Omental fat pad (tissue), 4 donors: ENCODE results near the gene INPP5D. TPM values are rescaled to one million over a fixed set of nuclear protein-coding genes. Genes with fewer than 3 reads are reported as not detected.

ENCODE experiments used
- ATAC-seq: fragments of 150-250 bp; one replicate; pipeline ENCODE4 v1.9.1; 2016; ENCODE audit warnings: mild to moderate bottlenecking, moderate library complexity; ENCODE audit not compliant: low FRiP score
- DNase-seq: peaks from one replicate; pipeline ENCODE4 v3.0.0-alpha.2; 2019; ENCODE audit warnings: low spot score
- total RNA-seq, 4 donors: library from RNA; depleted of rRNA; stranded (reverse); fragments of >200 nt; gene quantifications; one replicate each; pipeline ENCODE4 v1.1.0, GENCODE V29; 2016
- TF ChIP-seq, protein P1 (sequence below), 3 donors: fragments of 450-650 bp; IDR thresholded peaks; one replicate each; pipeline ENCODE4 v1.5.1; 2016 to 2017; ENCODE audit warnings: antibody characterized with exemption in 3 of 3, mild to moderate bottlenecking in 3 of 3, moderate library complexity in 2 of 3

INPP5D gene
- total RNA-seq, 4 donors from 2014 or later = 17.9 to 55.8 (median 27.6) TPM

DNA sequence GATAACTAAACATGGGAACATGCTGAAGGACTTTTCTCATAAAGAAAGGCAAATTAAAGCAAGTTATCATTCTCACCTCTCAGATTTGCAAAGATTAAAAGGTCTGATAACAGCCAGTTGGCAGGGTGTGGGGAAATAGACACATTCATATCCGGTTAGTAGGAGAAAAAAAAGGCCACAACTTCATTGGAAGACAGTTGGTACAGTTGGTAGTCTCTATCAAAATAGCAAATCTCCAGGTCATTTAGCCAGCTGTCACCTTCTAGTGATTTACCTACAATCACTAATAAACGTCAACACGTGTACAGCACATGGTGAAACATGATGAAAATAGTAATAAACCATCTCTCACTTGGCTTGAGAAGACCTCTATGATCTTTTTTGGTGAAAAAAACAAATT is 16.6 kb downstream of the INPP5D start:
- no peak for DNase-seq
- no peak for ATAC-seq
- TF ChIP-seq, protein P1, sequence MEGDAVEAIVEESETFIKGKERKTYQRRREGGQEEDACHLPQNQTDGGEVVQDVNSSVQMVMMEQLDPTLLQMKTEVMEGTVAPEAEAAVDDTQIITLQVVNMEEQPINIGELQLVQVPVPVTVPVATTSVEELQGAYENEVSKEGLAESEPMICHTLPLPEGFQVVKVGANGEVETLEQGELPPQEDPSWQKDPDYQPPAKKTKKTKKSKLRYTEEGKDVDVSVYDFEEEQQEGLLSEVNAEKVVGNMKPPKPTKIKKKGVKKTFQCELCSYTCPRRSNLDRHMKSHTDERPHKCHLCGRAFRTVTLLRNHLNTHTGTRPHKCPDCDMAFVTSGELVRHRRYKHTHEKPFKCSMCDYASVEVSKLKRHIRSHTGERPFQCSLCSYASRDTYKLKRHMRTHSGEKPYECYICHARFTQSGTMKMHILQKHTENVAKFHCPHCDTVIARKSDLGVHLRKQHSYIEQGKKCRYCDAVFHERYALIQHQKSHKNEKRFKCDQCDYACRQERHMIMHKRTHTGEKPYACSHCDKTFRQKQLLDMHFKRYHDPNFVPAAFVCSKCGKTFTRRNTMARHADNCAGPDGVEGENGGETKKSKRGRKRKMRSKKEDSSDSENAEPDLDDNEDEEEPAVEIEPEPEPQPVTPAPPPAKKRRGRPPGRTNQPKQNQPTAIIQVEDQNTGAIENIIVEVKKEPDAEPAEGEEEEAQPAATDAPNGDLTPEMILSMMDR (IDR thresholded peaks at IDR 0.05) = no peak

DNA sequence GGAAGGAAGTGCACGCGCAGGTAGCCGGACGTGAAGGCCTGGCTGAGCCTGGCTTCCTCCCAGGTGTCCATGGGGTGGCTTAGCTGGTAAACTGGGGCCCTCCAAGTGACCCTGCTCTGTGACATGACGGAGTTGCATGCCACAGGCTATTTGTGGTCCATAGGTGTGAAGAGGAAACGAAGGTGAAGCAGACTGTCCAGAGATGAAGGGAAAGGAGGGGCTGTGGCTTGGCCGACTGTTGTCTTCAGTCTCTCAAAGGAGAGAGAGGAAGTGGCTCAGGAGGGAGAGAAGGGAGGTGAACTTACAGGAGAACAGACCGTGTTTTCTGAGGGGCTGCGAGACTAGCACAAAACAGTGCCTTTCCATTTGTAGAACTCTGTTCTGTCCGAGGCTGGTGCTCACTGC is 19.3 kb downstream of the INPP5D start:
- no peak for ATAC-seq
- TF ChIP-seq, protein P1 (IDR thresholded peaks at IDR 0.05) = no peak
- no peak for DNase-seq

DNA sequence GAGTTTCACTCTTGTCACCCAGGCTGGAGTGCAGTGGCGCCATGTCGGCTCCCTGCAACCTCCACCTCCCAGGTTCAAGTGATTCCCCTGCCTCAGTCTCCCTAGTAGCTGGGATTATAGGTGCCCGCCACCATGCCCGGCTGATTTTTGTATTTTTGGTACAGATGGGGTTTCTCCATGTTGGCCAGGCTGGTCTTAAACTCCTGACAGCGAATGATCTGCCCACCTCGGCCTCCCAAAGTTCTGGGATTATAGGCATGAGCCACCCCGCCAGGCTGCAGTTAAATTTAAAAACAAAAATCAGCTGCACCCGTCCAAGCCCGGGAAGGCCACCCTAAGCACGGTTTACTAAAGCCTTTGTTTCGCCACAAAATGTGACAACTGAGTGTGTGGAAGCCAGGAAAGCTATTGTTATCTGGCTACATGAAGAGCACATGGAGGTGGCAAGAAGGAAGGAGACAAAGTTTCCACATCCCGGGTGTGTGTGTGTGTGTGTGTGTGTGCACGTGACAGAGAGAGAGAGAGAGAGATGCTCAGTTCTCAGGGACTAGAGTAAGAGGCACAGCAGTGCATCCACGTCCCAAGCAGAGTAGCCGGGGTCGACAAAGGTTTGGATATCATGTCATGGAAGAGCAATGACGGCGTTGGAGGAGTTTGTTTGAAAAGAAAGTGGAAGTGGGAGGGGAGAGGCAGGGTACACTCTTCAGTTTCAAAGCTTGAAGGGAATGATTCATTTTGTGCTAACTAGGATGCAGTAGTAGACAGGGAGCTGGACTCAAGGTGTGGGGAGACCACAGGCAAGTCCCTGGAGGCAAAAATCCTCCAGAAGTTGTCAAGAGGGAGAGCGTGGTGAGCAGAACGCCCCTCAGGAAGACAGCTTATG is 20.1 kb downstream of the INPP5D start:
- no peak for ATAC-seq
- DNase-seq = no peak
- TF ChIP-seq, protein P1 (IDR thresholded peaks at IDR 0.05) = no peak

DNA sequence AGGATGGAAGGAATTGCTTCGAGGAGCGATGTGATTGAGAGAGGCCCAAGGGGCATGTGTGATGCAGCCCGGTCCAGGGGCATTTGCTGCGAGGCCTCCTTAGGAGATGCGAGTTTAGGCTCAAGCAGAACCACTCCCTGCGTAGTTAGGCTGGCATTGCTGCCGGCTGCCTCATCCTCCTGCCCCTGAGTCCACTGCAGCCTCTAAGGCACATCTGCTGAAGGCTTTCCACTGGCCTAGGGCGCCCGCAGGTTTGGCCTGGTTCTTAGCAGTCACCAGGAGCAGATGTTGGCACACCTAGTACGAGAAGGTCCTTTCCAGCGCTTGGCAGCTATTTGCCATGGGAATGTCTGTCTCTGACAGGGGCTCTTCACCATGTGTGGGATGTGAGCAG is 20.7 kb downstream of the INPP5D start:
- ATAC-seq = no peak
- DNase-seq = no peak
- TF ChIP-seq, protein P1 (IDR thresholded peaks at IDR 0.05) = no peak

DNA sequence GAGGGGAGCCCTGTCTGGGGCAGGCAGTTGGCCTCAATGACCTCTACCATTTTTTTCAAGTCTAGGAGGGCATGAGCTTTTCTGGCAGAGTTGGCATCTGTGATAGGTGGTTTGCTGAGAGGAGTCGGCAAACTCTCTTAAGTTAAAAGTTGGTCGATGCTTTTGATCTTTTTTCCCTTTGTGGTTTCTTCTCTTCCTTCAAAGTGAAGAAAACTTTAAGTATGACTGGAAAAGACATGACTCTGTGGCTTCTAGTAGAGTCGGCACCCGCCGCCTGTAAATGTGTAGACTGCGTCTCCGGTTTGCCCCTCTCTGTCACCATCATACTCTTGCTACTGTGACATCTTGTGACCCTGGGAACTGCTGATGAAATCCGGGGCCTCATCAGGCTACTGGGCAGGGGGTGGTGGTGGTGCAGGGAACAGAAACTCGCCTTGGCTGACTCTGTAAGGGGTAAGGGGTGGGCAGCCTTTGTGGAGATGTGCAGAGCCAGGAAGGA is 21.1 kb downstream of the INPP5D start:
- ATAC-seq (no peak), DNase-seq (no peak)
- TF ChIP-seq, protein P1 (IDR thresholded peaks at IDR 0.05) = no peak

DNA sequence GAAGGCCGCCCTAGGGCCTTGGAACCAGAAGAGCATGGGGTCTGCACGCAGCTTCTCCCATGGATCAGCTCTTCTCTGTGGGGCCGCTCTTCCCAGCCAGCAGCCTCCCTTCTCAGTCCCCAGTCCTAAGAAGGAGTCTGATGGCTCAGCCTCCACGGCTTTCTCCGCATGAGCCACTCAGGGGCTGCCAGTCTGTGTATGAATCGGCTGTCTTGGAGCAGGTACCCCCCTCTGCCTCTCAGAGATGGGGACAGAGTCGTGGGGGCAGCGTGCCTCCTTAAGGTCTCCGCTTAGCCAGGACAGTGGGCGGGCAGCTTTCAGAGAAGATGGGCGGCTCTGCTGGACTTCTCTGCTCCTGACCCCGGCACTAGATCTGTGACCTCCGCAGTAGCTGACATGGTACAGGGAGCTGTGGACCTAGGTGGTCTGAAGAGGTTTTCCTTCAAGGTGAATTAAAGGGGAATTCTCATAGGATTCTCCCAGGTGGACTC is 21.6 kb downstream of the INPP5D start:
- TF ChIP-seq, protein P1 (IDR thresholded peaks at IDR 0.05) = no peak
- no peak for DNase-seq

More for the DNA sequence above, 21.6 kb downstream of the INPP5D start:
- no peak for ATAC-seq
